Stomach (tissue), 4 donors: ENCODE data around the gene UBE2D1.

Experiments
- POLR2A ChIP-seq, 4 donors: fragments of 450-650 bp; IDR thresholded peaks; one replicate each; pipeline ENCODE4 v1.6.1; 2016; ENCODE audit warnings: antibody characterized with exemption in 4 of 4, control low read depth in 2 of 4, mild to moderate bottlenecking in 1 of 4, moderate library complexity in 1 of 4
- TF ChIP-seq, protein P1 (sequence below), 7 experiments: fragments of 450-650 bp in 4 of 7; fragments of 200-600 bp in 3 of 7; sonication (generic) in 3 of 7; IDR thresholded peaks; one replicate each; pipeline ENCODE4 v1.5.1; 2016 to 2019; ENCODE audit warnings: antibody characterized with exemption in 7 of 7, control low read depth in 2 of 7, mild to moderate bottlenecking in 1 of 7

DNA sequence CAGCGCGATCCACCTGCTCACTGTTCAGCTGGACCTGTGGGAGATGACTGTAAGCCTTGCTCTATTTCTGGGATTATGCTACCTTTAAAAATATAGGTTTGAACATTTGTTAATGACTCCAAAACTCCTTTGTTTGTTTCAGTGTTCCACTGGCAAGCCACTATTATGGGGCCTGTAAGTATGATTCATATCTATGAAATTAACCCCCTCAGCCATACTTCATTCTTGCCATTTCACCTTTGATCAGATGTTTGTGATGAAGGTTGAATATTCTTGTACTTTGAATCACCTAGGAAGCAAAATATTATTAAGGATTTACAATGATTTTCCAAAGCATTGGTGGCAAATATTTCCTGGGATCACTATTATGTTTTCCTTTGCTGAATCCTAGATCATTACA is 26.5 kb downstream of the UBE2D1 start:
- TF ChIP-seq, protein P1, sequence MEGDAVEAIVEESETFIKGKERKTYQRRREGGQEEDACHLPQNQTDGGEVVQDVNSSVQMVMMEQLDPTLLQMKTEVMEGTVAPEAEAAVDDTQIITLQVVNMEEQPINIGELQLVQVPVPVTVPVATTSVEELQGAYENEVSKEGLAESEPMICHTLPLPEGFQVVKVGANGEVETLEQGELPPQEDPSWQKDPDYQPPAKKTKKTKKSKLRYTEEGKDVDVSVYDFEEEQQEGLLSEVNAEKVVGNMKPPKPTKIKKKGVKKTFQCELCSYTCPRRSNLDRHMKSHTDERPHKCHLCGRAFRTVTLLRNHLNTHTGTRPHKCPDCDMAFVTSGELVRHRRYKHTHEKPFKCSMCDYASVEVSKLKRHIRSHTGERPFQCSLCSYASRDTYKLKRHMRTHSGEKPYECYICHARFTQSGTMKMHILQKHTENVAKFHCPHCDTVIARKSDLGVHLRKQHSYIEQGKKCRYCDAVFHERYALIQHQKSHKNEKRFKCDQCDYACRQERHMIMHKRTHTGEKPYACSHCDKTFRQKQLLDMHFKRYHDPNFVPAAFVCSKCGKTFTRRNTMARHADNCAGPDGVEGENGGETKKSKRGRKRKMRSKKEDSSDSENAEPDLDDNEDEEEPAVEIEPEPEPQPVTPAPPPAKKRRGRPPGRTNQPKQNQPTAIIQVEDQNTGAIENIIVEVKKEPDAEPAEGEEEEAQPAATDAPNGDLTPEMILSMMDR (IDR thresholded peaks at IDR 0.05): no peak
- TF ChIP-seq POLR2A (IDR thresholded peaks at IDR 0.05): no peak
